ENCODE measurements around the gene C2orf68. TPM values are rescaled to one million over a fixed set of nuclear protein-coding genes. Genes with fewer than 3 reads are reported as not detected.

The C2orf68 gene
- total and polyA plus RNA-seq, 2 of the 13 experiments (the other 11 are each of a cell fraction or from before 2014, with no cell fraction given): 47.1 to 77.4 TPM

- TF ChIP-seq KIAA2018 (CRISPR knock-in tag; IDR thresholded peaks at IDR 0.05; ENCODE audit: borderline replicate concordance) (0 out of 2 replicates have a peak, but pooled peaks have one; percentile 16), SNAI1 (CRISPR knock-in tag; IDR thresholded peaks at IDR 0.05; ENCODE audit: borderline replicate concordance) (no peak), TRIM24 (CRISPR knock-in tag; IDR thresholded peaks at IDR 0.05) (no peak), NBN (conservative IDR thresholded peaks at IDR 0.05) (no peak), ZFY (CRISPR knock-in tag; IDR thresholded peaks at IDR 0.05) (no peak), MXD4 (CRISPR knock-in tag; IDR thresholded peaks at IDR 0.05) (0 out of 2 replicates have a peak, but pooled peaks have one; percentile 21), ETV6 (CRISPR knock-in tag; conservative IDR thresholded peaks at IDR 0.05) (no peak), XBP1 (CRISPR knock-in tag; IDR thresholded peaks at IDR 0.05) (no peak), ZBTB44 (CRISPR knock-in tag; IDR thresholded peaks at IDR 0.05) (no peak), E2F5 (CRISPR knock-in tag; conservative IDR thresholded peaks at IDR 0.05) (no peak), SATB2 (CRISPR knock-in tag; IDR thresholded peaks at IDR 0.05) (no peak)
These were observed 34.3 kb downstream of the C2orf68 start, which contains the start of gene VAMP8 (continued) for GRCh38 chr2:85577386-85578242.
